ENCODE results near the gene DEDD2.

Gene DEDD2

DNA sequence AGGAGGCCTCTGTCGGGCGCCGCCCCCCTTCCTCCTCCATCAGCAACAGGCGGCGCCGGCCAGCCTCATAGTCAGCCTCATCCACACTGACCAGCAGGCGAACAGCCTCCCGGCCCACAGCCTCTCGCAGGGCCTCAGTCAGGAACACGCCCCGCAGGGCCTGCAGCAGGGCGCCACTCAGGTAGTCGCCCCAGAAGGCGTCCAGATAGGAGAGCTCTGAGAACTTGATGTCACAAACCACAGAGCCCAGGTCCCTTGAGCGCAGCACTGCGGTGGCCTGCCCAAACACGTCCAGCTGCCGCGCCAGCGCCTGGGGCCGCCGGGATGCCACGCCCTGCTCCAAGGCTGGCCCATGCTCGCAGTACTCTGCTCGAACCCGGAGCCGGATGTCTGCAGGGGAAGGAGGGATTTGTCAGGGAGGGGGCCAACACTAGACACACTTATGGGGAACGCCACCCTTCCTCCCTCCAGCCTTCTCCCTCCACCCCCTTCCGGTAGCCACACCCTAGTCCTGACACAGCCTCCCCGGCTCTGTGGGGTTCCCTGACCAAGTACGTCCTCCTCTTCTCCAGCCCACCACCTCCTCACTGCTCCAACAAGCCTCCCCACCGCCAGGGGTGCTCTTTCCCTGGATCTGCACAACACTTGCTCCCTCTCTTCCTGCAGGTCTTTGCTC lies 17.9 kb downstream of the DEDD2 start:
- DNase-seq (ENCODE audit: low read depth, low spot score), result no peak

- DNase-seq (ENCODE audit: low read depth, low spot score), result no peak
These were observed 18.6 kb downstream of the DEDD2 start for GRCh38 chr19:42198676-42199439.

GRCh38 chr19:42197375-42197817 lies 20.1 kb downstream of the DEDD2 start:
- DNase-seq (ENCODE audit: low read depth, low spot score), result no peak

GRCh38 chr19:42196011-42197001 lies 21.2 kb downstream of the DEDD2 start:
- DNase-seq (ENCODE audit: low read depth, low spot score), result no peak

DNA sequence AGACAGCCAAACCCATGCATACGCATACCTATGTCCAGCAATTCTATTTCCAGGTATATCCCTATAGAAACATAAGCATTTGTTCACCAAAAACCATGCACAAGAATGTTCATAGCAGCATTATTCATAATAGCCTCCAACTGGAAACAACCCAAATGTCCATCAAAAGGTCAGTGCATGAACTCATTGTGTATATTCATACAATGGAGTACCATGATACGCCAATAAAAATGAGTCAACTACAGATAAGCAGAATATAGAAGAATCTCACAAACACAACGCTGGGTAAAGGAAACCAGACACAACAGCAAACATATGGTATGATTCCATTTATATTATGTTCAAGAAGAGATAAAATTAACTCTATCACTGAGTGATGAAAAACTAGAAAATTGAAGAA lies 23.8 kb downstream of the DEDD2 start:
- DNase-seq (ENCODE audit: low read depth, low spot score), result no peak

GRCh38 chr19:42193294-42193693 lies 24.2 kb downstream of the DEDD2 start:
- DNase-seq (ENCODE audit: low read depth, low spot score), result no peak

DNA sequence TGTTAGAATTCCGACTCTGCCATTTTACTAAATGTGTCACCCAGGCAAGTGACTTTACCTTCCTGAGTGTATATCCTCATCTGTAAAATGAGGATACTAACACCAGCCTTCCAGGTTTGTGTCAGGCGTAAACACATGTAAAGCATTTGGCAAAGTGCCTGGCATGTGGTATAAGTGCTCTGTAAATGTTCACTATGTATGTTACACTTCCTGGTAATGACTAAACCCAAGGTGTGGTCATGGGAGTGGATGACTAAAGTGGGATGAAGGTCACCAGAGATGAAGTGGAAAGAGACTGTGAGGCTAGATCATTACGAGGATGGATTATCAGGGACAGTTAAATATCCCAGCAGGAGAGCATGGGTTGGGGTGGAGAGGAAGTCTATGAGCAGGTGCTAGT lies 25.6 kb downstream of the DEDD2 start:
- no peak for DNase-seq (ENCODE audit: low read depth, low spot score)

DNA sequence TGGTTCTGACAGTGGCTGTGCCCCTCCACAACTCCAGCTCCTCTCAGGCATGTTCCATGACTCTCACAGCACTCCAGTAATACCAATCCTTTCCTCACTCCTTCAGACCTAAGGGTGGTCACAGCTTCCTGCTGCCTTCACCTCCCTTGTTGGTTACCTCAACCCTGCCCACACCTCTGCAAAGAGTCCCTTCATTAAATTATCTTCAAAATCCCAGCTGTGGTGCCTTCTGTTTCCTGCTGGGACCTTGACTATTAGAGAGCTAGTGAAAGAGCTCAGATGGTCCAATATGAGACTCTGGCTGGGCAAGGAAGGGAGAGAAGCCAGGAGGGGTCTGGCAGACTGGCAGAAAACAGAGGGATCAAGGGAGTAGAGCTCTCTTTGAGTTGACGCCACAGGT lies 26.1 kb downstream of the DEDD2 start:
- DNase-seq (ENCODE audit: low read depth, low spot score), result no peak

DNA sequence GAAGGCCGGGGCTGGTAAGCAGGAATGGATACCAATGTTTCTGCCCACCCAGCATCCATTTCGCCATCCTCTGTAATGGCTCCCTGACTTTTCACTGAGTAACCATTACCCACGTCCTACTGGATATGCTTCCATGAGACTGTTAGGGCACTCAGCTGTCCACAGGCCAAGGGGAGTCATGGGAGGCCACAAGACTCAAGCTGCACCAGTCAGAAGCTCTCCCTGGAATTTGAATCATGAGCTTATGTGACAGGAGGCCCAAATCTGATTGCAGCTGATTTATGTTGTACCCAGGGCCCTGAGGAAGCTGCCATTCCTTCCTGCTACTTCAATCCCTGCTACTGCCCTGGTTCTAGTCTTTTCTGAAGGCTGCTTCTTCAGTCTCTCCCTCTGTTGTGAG lies 28.3 kb downstream of the DEDD2 start:
- DNase-seq (ENCODE audit: low read depth, low spot score), result no peak

DNA sequence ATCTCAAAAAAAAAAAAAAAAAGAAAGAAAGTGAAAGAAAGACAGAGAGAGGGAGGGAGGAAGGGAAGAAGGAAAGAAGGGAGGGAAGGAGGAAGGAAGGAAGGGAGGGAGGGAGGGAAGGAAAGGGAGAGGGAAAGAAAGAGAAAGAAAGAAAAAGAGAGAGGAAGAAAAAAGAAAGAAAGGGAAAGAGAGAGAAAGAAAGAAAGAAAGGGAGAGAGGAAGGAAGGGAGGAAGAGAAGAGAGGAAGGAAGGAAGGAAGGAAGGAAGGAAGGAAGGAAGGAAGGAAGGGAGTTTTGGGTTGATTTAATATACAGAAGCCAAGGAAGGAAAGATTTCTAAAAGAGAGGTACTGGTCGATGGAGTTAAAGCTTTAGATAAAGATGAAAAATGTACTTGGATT lies 28.8 kb downstream of the DEDD2 start:
- DNase-seq (ENCODE audit: low read depth, low spot score), result no peak

DNA sequence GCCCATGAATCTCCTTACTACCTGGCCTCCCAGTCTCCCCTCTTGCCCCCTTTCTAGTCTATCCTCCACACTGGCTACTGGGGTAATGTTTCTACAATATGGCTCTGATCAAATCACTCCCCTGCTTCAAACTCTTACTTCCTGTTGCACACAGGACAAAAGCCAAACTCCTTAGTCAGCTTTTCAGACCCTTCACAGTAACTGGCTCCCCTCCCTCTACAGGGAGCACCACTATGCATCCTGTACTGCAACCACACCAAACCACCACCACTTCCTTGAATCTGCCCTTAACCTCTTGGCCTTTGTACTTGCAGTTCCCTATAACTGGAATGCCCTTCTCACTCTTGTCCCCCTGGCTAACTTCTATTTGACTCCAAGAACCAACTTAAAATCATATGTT lies 32.2 kb downstream of the DEDD2 start:
- DNase-seq (ENCODE audit: low read depth, low spot score), result no peak

- peak; percentile 43 for DNase-seq (ENCODE audit: low read depth, low spot score)
These were observed 33.0 kb downstream of the DEDD2 start for GRCh38 chr19:42184401-42184861.

DNA sequence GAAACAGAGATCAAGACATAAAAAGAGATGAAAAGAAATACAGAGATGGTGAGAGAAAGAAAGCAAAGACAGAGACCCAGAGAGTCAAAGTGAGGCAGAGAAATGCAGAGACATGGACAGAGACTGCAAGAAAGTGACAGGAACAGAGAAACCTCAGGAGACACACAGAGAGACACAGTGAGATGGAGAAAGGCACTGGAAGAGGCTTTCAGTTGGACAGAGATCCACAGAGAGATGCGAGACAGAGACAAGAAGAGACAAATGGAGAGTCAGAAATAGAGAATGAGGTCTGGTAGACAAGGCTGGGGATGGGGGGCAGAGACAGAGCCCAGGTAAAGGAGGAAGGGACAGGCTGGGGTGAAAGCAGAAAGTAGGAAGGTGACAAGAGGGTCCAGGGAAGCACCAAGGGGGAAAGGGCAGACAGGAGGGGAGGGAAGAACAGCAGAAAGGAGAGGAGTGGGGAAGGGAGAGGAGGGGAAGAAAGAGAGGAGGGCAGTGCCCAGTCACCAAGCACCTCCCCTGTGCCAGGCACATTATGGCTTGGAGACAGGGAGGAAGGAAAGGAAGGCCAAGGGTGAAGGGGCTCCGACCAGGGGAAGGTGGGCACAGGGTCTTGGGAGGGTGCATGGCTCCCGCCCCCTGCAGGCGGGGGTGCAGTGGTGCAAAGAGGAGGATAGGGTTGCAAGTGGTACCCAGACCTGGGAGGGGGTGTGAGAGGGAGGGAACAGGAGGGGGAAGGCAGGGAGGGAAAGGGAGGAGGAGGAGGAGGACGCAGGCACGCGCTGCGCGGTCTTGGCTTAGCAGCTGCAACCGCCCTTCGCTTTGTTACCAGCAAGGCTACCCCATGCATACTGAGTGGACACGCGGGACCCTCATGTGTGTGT lies 38.4 kb downstream of the DEDD2 start:
- no peak for DNase-seq (ENCODE audit: low read depth, low spot score)

DNA sequence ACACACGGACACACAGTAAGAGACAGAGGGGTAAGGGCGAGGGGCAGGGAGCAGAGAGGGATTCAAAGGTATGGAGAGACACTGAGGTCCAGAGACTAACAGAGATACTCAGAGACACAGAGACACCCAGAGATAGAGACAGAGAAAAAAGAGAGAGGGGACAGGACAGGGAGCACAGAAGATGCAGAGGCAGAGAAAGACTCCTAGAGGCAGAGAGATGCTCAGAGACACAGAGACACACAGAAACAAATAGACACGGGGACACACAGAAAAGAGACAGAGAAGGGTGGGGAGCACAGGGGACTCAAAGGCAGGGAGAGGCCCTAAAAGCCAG lies 39.8 kb downstream of the DEDD2 start:
- no peak for DNase-seq (ENCODE audit: low read depth, low spot score)

- no peak for DNase-seq (ENCODE audit: low read depth, low spot score)
These were observed 40.3 kb downstream of the DEDD2 start for GRCh38 chr19:42176990-42177685.

DNA sequence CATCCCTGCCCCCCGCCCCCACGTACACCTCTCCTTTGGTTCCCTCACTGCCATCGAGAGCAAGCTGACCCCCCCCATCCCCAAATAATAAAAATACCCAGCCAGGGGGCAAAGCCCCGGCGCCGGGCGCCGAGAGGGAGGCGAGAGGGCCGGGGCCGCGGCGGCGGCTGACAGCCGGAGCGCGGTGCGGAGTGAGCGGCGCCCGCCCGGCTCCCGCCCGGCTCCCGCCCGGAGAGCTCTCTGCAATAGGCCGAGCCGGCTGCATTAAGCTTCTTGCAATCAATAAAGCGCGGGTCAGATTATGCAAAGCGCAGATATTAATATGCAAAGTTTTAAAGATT lies 40.9 kb downstream of the DEDD2 start:
- DNase-seq (ENCODE audit: low read depth, low spot score), result no peak

- no peak for DNase-seq (ENCODE audit: low read depth, low spot score)
These were observed 41.4 kb downstream of the DEDD2 start for GRCh38 chr19:42175952-42176648.

DNA sequence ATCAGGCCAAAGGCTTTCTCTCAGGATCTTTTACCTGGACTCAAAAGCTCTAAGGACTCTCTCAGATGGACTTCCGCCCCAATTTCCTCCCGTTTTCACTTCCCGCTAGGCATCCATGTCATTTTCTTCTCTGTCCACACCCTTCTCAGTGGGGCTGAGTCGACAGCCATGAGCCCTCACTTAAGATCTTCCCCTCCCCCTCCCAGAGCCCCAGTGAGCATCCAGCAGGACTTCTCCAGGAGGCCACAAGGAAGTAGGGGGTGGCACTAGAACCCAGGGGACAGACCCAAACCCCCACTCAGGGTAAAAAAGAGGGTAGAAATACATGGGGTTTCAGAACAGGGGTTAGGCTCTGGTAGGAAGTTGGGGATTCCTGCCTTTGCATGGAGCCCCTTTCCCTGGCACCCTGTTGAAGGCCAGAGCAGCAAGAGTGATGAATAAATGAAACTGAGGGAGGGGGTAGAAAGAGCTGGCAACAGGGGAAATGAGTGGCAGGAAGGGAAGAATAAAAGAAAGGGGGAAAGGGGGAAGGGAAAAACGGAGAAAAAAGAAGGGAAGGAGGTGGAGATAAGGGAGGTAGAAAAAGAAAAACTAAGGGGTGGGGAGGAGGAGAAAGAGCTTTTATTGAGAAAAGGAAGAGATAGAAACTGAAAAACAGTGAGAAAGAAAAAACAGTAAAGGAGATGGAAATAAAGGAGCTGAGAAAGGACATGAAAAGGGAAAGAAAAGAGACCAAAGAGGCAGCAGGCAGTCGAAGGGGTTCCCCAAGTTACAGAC lies 42.3 kb downstream of the DEDD2 start:
- DNase-seq (ENCODE audit: low read depth, low spot score), result no peak

- DNase-seq (ENCODE audit: low read depth, low spot score), result no peak
These were observed 43.3 kb downstream of the DEDD2 start for GRCh38 chr19:42174188-42174587.

All from brain pericyte (primary cell).